HG03097 (cell line): Measurements from ENCODE around the gene KISS1.

ENCODE experiments used
- ATAC-seq: cut with Tn5 transposase; IDR thresholded peaks from one replicate; pipeline ENCODE4 v1.9.1; 2021; ENCODE audit not compliant: unreplicated experiment, low FRiP score

Gene KISS1

DNA sequence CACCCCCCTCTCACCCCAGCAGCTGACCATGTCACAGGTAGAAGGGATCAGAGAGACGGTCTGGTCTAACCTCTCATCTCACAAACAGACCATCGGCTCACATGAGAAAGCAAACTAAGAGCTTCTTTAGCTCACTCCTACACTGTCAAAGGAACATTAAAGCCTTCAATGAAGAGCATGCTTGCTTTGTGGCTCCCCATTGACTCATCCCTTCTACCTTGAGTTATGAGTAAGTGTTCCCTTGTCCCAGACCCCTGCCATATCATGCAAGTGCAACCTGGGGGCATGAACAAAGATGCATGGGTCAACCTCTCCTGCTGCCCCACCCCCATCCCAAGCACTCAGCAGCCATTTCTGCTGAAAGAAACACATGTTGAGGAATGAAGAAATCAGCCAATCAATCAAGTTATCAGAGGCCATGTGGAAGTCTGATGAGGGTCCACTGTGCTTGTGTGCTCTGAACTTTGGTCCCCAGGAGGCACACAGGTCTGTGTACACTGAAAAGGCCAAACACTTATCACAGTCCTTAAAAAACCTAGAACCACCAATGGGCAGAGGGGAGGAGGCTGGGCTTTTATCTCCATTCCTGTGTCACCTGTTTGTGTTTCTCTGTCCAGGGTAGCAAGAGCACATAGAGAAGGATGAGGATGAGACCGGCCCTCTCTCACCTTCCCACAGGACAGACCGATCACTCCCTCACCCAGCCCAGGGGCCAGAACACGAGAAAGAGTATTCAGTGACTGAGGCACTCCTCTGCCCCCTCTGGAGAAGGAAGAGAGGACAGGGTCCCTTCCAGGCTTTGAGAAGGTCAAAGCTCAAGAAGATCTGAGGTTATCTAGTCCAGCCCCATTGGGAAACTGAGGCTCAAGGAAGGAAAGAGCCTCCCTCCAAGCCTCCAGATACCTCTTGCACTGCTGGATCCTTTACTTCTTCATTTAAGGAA lies 54.0 kb downstream of the KISS1 start:
- no peak for ATAC-seq

DNA sequence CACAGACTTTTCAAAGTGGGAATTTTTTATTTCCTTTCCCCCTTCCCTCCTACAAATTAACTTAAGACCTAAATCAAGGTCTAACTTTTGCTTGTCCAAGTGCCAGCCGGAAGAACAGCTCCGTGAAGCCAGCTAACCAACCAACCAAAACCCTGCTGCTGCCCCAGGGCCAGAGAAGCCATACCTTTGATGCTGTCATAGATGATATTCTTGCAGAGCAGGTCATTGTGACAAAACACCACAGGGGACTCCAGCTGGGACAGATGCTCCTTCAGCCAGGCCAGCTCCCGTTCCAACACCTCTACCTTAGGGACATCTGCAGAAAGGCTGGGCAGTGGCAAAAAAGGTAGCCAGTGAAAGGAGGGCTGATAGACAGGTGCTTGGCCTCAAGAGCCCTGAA lies 55.2 kb downstream of the KISS1 start:
- ATAC-seq, result no peak
